Activated gamma-delta T cell treated with anti-CD3 and anti-CD28 coated beads, Interleukin-2, amount 50 U/mL, for 16 hours (primary cell): ENCODE data around the gene CPA4.
"Not testable (repeated sequence)": the region's sequence is repeated elsewhere in the genome, so short reads cannot be mapped to it uniquely, and the experiment has no call there.

Experiments used
- DNase-seq: peaks from one replicate; pipeline ENCODE4 v3.0.0-alpha.2; 2020; ENCODE audit warnings: low read depth

CPA4 gene

GRCh38 chr7:130301501-130302020 is 8.6 kb downstream of the CPA4 start:
- DNase-seq = no peak

GRCh38 chr7:130302649-130303048 is 9.7 kb downstream of the CPA4 start:
- no peak for DNase-seq

GRCh38 chr7:130303127-130303526 is 10.2 kb downstream of the CPA4 start:
- no peak for DNase-seq

GRCh38 chr7:130303551-130303950 is 10.6 kb downstream of the CPA4 start:
- DNase-seq = no peak

- no peak for DNase-seq
Measured at GRCh38 chr7:130303982-130304381, 11.0 kb downstream of the CPA4 start.

- no peak for DNase-seq
Measured at GRCh38 chr7:130304878-130305277, 11.9 kb downstream of the CPA4 start.

- DNase-seq = no peak
Measured at GRCh38 chr7:130305433-130306042, 12.6 kb downstream of the CPA4 start.

GRCh38 chr7:130309986-130310385 is 17.0 kb downstream of the CPA4 start:
- DNase-seq = no peak

- DNase-seq = no peak
Measured at GRCh38 chr7:130314305-130314704, 21.3 kb downstream of the CPA4 start.

- no peak for DNase-seq
Measured at GRCh38 chr7:130319541-130319940, 26.6 kb downstream of the CPA4 start.

GRCh38 chr7:130321542-130322229 is 28.7 kb downstream of the CPA4 start:
- not testable (repeated sequence) for DNase-seq

- DNase-seq = no peak
Measured at GRCh38 chr7:130322615-130323014, 29.7 kb downstream of the CPA4 start.

GRCh38 chr7:130324306-130324943 is 31.5 kb downstream of the CPA4 start:
- DNase-seq = no peak

GRCh38 chr7:130329681-130330080 is 36.7 kb downstream of the CPA4 start:
- DNase-seq = no peak

GRCh38 chr7:130332259-130333053 is 39.5 kb downstream of the CPA4 start:
- DNase-seq = no peak

GRCh38 chr7:130333832-130334231 is 40.9 kb downstream of the CPA4 start:
- no peak for DNase-seq

- no peak for DNase-seq
Measured at GRCh38 chr7:130334274-130334673, 41.3 kb downstream of the CPA4 start.

GRCh38 chr7:130337410-130337971 is 44.5 kb downstream of the CPA4 start:
- DNase-seq = no peak

GRCh38 chr7:130338233-130338632 is 45.3 kb downstream of the CPA4 start:
- DNase-seq = no peak

- no peak for DNase-seq
Measured at GRCh38 chr7:130341882-130342281, 48.9 kb downstream of the CPA4 start.

- no peak for DNase-seq
Measured at GRCh38 chr7:130342701-130343380, 49.9 kb downstream of the CPA4 start.
